NCI-H2171 treated with DMSO at 0.1 percent for 48 hours (cell line): Measurements from ENCODE around the gene ZNF540.
"Not testable (repeated sequence)": the region's sequence is repeated elsewhere in the genome, so short reads cannot be mapped to it uniquely, and the experiment has no call there.

ENCODE experiments used
- DNase-seq: peaks from one replicate; lab custom pipeline; 2025; lab: John Stamatoyannopoulos, UW

The ZNF540 gene

DNA sequence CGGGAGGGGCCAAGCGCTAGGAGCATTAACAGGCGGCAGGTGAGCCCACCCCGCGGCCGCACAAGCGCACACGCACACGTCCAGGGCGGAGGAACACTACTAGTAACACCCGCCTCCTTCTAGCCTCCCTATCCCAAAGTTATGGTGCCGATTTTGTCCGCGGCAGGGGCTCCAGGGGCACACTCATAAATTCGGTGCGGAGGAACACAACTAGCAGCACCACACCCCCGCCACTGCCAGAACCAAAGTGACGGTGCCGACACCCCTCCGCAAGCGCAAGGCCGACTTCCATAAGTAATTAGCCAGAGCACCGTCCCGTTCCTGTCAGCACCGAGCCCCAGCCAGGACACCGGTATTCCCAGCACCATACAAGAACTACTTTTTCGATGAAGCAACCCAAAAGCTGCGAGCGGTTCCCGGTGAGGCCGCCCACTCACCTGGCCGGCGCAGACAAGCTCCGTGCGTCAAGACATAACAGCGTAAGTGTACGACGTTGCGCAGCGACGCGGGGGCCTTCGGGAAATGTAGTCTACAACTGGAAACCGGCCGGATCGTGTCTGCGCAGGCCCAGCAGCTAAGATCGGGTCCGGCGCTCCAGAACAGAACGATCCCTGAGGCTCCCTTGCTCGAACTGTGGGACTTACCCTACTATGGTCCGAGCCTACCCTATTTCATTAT is at the start of gene ZNF540, which contains the start of gene ZNF571:
TSS of gene ZNF540 (plus strand) at position 573 of the 678 bp plus-strand sequence. CDS start 3,572 bp downstream, outside the sequence.
TSS of gene ZNF571 (minus strand) at position 489 of the 678 bp plus-strand sequence. CDS start 8,116 bp downstream, outside the sequence.
- peak; percentile 94 for DNase-seq

DNA sequence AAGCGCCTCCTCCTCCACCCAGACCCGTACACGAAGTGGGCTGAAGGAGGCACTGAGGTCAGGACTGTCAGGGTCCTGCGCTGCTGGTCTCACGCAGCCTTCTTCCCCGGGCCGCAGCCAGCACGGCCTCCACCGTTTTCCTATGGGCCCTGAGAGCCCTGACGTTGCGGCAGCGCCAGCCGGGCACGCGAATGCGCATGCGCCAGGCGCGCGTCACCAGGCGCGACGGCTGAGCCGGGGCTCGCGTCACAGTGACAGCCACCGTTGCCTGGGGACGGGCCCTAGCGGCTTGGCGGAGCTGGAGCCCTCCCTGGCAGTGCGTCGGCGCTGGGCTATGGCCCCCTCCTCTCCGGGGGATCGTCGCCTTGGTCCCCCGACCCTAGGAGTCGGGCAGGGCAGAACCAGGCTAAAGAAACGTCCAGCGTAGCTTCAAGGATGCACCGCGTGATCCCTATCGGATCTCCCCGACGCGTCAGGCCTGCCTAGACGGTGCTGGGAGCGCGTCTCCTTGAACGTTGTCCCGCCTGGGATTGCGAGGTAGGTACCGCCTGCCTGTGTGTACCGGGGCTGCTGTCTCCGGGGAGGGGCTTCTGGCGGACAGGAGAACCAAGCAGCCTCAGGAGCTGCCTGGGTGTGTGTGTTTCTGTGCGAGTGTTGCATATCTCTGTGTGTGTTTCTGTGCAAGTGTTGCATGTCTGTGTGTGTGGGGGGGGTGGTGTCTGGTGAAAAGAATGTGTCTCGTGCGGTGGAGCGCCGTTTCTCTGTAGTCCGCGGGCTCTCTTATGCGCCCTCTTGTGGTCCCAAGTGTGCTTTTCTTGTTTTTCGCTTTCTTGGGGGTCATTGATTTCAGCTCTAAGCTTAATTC is 43.3 kb upstream of the ZNF540 start:
- peak; percentile 85 for DNase-seq

DNA sequence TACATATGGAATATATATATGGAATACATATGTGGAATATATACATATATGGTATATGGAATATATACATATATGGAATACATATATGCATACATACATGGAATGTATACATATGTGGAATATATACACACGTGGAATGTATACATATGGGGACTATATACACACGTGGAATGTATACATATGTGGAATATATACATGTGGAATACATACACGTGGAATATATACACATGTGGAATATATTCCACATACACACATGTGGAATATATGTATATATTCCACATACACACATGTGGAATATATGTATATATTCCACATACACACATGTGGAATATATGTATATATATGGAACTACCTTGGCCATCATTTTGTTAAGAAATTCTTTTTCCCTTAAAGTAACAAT is 31.2 kb upstream of the ZNF540 start:
- DNase-seq = no peak

DNA sequence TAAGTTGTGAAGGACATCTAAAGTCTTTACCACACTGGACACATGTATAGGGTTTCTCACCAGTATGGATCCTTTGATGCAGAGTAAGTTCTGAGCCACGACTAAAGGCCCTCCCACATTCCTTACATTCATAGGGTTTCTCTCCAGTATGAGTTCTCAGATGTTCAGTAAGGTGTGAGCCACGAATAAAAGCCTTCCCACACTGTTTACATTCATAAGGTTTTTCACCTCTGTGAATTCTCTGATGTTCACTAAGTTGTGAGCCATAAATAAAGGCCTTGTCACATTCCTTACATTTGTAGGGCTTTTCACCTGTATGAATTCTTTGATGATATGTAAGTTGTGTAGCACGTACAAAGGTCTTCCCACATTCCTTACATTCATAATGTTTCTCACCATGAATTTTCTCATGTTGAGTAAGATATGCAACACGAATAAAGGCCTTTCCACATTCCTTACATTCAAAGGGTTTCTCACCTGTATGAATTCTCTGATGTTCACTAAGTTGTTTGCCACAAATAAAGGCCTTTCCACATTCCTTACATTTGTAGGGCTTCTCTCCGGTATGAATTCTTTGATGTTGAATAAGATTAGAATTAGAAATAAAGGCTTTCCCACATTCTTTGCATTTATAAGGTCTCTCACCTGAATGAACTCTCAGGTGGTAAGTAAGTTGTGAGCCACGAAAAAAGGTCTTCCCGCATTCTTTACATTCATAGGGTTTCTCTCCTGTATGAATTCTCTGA is 29.9 kb upstream of the ZNF540 start:
- no peak for DNase-seq

DNA sequence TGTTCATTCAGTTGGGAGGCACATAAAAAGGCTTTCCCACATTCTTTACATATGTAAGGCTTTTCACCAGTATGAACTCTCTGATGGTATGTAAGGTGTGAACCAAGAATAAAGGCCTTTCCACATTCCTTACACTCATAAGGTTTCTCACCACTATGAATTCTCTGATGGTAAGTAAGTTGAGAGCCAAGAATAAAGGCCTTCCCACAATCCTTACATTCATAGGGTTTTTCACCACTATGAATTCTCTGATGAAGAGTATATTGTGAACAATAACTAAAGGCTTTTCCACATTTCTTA is 29.4 kb upstream of the ZNF540 start:
- no peak for DNase-seq

DNA sequence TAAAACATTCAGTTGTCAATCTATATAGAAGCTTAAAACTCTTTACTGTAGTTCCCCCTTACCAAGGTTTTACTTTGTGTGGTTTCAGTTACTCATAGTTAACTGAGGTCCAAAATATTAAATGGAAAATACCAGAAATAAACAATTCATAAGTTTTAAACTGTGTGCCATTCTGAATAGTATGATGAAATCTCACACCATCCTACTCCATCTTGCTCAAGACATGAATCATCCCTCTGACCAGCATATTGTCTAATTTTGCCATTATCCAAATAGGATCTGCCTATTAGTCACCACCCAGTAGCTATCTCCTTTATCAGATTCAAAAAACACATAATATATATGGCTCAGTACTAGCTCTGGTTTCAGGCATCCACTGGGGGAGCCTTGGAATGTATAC is 22.5 kb upstream of the ZNF540 start:
- no peak for DNase-seq

DNA sequence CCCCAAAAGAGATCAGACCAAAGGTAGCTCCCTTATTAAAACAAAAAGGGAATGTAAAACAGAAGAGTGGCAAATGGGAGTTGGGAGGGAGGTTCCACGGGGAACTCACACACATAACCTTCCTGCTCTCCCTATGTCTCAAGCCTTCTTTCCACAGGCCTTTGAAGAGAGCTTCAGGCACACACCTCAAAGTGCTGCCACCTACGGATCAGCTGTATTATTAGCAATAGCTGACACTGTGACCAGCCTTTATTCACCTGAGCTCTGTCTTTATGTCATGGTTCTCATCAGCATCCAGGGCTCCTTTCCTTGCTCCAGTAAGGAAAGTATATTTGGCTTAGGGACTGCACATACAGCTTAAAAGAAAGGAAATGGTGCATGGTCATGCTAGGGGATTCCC is 11.3 kb upstream of the ZNF540 start:
- DNase-seq = no peak

DNA sequence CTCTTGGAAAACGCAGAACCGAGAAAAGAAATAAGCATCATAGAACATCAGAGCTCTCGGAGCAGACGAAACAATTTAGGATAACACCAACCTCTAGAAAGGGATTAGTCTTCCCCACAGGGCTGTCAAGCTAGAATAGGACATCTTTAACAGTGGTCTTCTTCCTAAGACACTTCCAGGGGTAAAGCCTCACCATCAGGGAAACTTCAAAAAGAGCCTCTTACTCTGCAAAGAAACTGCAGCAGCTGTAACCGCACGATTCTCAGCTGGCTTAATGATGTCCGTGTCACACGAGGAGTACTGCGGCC is 726 bp upstream of the ZNF540 start:
- no peak for DNase-seq

DNA sequence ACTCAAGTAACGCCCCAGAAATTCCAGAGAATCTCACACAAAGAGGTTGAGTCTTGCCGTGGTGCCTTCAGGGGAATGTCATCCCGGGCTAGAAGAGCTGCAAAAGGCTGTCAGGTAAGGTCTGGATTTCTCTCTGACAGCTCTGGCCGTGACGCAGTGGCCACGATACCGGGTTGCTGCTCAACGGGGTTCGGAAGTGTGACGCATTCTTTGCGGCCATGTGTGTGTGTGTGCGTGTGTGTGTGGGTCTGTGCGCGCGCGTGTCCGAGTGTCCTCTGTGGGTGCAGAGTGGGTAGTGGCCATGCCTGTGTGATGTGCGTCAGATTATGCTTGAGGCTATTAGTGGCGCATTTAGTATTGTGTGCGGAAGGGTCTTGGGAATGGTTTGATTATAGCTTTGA is 306 bp downstream of the ZNF540 start:
- no peak for DNase-seq

DNA sequence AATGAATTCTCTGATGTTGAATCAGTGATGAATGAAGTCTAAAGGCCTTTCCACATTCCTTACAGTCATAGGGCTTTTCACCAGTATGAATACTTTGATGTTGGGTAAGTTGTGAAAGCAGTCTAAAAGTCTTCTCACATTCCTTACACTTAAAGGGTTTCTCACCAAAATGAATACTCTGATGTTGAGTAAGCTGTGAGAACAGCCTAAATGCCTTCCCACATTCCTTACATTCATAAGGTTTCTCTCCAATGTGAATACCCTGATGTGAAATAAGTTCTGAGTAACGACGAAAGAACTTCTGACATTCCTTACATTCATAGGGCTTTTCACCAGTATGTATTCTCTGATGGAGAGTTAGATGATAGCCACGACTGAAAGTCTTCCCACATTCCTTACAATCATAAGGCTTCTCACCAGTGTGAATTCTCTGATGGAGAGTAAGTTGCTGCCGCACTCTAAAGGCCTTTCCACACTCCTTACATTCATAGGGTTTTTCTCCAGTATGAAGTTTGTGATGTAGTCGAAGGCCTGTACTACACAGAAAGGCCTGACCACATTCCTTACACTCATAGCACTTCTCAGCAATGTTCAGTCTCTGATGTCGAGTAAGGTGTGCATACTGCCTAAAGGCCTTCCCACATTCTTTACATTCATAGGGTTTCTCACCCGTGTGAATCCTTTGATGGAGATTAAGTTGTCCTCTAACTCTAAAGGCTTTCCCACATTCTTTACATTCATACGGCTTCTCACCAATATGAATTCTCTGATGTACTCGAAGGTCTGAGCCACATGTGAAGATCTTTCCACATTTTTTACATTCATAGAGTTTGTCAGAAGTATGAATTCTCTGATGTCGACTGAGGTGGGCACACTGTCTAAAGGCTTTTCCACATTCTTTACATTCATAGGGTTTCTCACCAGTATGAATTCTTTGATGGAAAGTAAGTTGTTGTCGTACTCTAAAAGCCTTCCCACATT is 40.7 kb downstream of the ZNF540 start:
- DNase-seq = no peak

DNA sequence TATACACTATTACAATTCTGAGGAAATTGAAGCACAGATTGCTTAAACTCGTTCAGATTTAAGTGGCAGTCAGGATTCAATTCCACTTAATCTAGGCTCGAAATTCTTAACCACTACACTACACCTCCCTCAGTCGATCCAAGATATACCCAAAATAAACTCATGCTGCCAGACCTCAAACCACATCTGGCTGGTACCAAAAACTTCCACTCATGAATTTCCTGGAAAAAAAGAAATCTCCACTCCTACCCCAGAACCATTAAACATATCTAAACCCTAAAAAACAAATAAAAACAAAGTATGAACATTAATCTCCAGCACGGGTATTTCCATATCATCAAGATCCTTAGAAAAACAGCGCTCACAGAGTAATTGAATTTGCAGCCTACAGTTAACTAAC is 59.4 kb downstream of the ZNF540 start:
- DNase-seq = no peak

DNA sequence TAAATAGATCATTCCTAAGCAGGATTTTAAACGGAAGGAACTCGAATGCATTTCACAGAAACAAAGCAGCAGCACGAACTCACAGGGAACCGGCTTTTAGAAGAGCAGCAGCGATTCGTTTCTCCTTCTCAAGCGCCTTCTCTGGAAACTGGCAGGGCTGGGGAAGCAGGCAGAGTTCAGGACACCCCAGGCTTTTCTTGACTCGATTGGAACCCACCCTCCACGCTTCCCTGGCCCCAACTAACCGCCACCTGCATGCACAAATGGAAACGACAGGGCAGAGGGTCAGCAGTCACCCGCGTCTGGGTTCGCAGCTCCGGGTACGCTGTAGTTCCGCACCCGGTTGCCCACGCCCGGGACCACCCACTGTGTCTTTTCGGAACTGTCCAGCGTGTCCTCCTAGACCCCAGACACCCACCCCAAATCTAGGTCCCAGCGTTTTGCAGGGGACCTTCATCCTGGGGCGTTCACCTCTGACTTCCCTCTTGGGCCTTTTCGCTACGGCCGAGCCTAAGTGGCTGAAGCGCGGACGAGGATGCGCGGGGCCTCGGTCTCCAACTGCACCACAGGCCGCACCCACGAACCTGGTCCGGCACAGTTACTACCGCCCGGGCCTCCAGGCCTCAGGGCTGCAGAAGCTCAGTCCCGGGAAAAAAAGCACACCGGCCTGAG is 60.1 kb downstream of the ZNF540 start:
- DNase-seq = peak; percentile 57

DNA sequence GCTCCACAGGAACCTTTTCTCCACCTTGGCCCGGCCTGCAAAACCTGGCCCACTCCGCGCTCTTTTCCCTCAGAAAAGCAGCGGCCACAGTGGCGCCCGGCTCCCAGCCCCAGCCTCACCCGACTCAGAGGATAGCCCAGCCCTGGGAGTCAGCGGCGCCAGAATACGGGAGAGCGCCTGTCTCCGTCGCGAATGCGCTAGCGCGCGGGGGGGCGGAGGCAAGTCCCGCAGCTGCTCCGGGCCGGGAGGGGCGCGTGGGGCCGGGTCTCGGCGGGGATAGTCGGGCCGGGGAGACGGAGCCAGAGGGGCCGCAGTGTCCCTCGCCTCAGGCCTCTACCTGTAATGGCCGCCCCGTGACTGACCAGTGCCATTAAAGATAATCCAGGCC is 60.6 kb downstream of the ZNF540 start, which contains the start of gene ZFP30:
TSS of gene ZFP30 (minus strand) at position 165 of the 388 bp plus-strand sequence. CDS start 7,643 bp downstream, outside the sequence.
- DNase-seq = peak; percentile 83

DNA sequence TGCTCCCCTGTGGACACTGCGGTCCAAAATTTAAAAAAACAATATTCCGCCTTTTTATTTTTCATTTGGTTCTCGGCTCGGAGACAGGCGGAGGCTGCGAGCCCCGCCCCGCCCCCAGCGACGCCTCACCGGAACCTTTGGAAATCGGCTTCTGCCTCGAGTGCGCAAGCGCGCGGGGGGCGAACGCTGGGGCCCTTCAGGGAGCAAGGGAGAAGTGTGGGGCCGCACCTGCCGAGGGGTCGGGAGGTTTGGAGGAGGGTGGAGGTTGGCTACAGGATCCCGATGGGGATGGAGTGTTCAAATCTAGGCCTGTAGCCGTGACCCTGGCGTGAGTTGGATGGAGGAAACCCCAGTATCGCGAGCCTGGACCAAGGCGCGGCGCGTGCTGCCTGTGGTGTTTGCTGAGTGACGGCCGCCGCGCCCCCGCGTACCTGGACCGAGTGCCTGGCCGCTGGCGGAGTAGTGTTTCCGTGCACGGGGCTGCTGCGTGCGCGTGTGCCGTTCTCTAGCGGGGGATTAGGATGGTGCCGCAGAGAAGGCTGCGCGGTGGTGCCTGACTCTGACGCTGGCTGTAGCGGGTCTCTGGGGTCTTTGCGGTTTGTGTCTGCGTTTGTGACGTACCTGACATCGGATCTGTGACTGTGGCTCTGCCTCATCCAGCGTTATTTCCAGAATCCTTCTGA is 61.2 kb downstream of the ZNF540 start:
- DNase-seq = peak; percentile 93

DNA sequence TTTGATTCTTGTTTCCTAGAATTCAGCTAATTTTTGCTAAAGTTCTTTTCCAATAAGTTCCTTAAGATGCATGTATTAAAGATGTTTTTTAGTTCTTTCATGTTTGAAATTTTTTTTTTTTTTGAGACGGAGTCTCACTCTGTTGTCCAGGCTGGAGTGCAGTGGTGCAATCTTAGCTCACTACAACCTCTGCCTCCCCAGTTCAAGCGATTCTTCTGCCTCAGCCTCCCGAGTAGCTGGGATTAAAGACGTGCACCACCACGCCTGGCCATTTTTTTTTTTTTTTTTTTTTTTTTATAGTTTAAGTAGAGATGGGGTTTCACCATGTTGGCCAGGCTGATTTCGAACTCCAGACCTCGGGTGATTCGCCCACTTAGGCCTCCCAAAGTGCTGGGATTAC is 62.5 kb downstream of the ZNF540 start:
- DNase-seq = not testable (repeated sequence)
